GM23338 (cell line): ENCODE results near the gene KANK4. TPM values are rescaled to one million over a fixed set of nuclear protein-coding genes. Genes with fewer than 3 reads are reported as not detected.
A peak's percentile ranks its signal among the peaks of the same experiment; 100 is the strongest.

Experiments
- ATAC-seq: fragments of 200-7000 bp; cut with Tn5 transposase; 3 replicates; pipeline ENCODE4 v1.9.1; 2020
- DNase-seq: peaks from one replicate; pipeline ENCODE4 v3.0.0-alpha.2; 2015; ENCODE audit warnings: low spot score
- H2AFZ ChIP-seq: fragments of 200-600 bp; sonication (generic); 2 replicates; pipeline ENCODE4 v1.8.0; 2016; ENCODE audit warnings: antibody characterized with exemption, mild to moderate bottlenecking, moderate library complexity
- H3F3A ChIP-seq: fragments of 200-600 bp; sonication (generic); replicated peaks from 2 replicates; pipeline ENCODE4 v1.8.0; 2017; ENCODE audit warnings: antibody characterized with exemption, mixed run types, low read depth
- H3K27ac ChIP-seq: fragments of 200-600 bp; sonication (generic); 2 replicates; pipeline ENCODE4 v1.6.1; 2016; ENCODE audit warnings: low read depth
- H3K27me3 ChIP-seq: fragments of 200-600 bp; sonication (generic); 2 replicates; pipeline ENCODE4 v1.8.0; 2016; ENCODE audit warnings: mild to moderate bottlenecking, mixed run types, moderate library complexity; ENCODE audit not compliant: insufficient read depth
- H3K36me3 ChIP-seq: fragments of 200-600 bp; sonication (generic); 2 replicates; pipeline ENCODE4 v1.8.0; 2016; ENCODE audit warnings: mild to moderate bottlenecking; ENCODE audit not compliant: insufficient read depth
- H3K4me1 ChIP-seq: fragments of 200-600 bp; sonication (generic); 2 replicates; pipeline ENCODE4 v1.8.0; 2016; ENCODE audit warnings: mild to moderate bottlenecking, moderate library complexity; ENCODE audit not compliant: insufficient read depth
- H3K4me2 ChIP-seq: fragments of 200-600 bp; sonication (generic); 2 replicates; pipeline ENCODE4 v1.7.1; 2017; ENCODE audit warnings: mixed run types
- H3K4me3 ChIP-seq: fragments of 200-600 bp; sonication (generic); 2 replicates; pipeline ENCODE4 v1.6.1; 2016; ENCODE audit warnings: mixed run types
- H3K79me2 ChIP-seq: fragments of 200-600 bp; sonication (generic); replicated peaks from 2 replicates; pipeline ENCODE4 v1.8.0; 2017; ENCODE audit warnings: mild to moderate bottlenecking; ENCODE audit not compliant: insufficient read depth
- H3K9me2 ChIP-seq: fragments of 200-600 bp; sonication (generic); 2 replicates; pipeline ENCODE4 v1.8.0; 2017; ENCODE audit not compliant: insufficient read depth
- H4K20me1 ChIP-seq: fragments of 200-600 bp; sonication (generic); replicated peaks from 2 replicates; pipeline ENCODE4 v1.8.0; 2017; ENCODE audit warnings: mild to moderate bottlenecking; ENCODE audit not compliant: insufficient read depth
- H3K27ac Mint-ChIP-seq: 2 replicates; pipeline ENCODE4 v1.8.0; 2020; ENCODE audit warnings: inconsistent platforms, mild to moderate bottlenecking, moderate library complexity, mixed read lengths
- H3K27me3 Mint-ChIP-seq: 3 replicates; pipeline ENCODE4 v1.8.0; 2022; ENCODE audit warnings: low read depth, mild to moderate bottlenecking, moderate library complexity, mixed read lengths, inconsistent platforms; ENCODE audit not compliant: insufficient read depth, poor library complexity
- H3K36me3 Mint-ChIP-seq: 3 replicates; pipeline ENCODE4 v1.8.0; 2021; ENCODE audit warnings: low read depth, mild to moderate bottlenecking, inconsistent platforms, moderate library complexity, mixed read lengths
- H3K4me1 Mint-ChIP-seq: 3 replicates; pipeline ENCODE4 v1.8.0; 2020; ENCODE audit warnings: mild to moderate bottlenecking, inconsistent platforms, mixed read lengths
- H3K4me3 Mint-ChIP-seq: 3 replicates; pipeline ENCODE4 v1.8.0; 2021; ENCODE audit warnings: moderate library complexity, mild to moderate bottlenecking, inconsistent platforms, mixed read lengths
- H3K9me3 Mint-ChIP-seq: 3 replicates; pipeline ENCODE4 v1.8.0; 2020; ENCODE audit warnings: moderate library complexity, mild to moderate bottlenecking, inconsistent platforms, mixed read lengths
- JUNB ChIP-seq: IDR thresholded peaks from one replicate; pipeline ENCODE4 v1.6.1; 2016; ENCODE audit warnings: antibody characterized with exemption; ENCODE audit not compliant: unreplicated experiment
- NANOG ChIP-seq: IDR thresholded peaks from 2 replicates; pipeline ENCODE4 v1.6.1; 2016; ENCODE audit warnings: antibody characterized with exemption, borderline replicate concordance
- POLR2AphosphoS5 ChIP-seq: IDR thresholded peaks from 2 replicates; pipeline ENCODE4 v1.6.1; 2016; ENCODE audit warnings: antibody characterized with exemption, low read depth
- STAT1 ChIP-seq: IDR thresholded peaks from one replicate; pipeline ENCODE4 v1.6.1; 2016; ENCODE audit warnings: antibody characterized with exemption; ENCODE audit not compliant: unreplicated experiment
- ZNF114 ChIP-seq: fragments of 250-450 bp; sonication (Bioruptor Pico); IDR thresholded peaks from 2 replicates; pipeline ENCODE4 v1.5.0; 2020; ENCODE audit warnings: mild to moderate bottlenecking, moderate library complexity
- ZNF331 ChIP-seq: fragments of 250-450 bp; sonication (Bioruptor Pico); IDR thresholded peaks from 2 replicates; pipeline ENCODE4 v1.5.0; 2020; ENCODE audit warnings: low read depth, mild to moderate bottlenecking, moderate library complexity
- polyA plus RNA-seq: library from polyadenylated mRNA; unstranded; fragments of >200 nt; fragmentation: Nextera tagmentation; extraction: Ambion mirVana; gene quantifications from 2 replicates; pipeline ENCODE4 v1.2.1, GENCODE V29; 2016
- total RNA-seq: library from RNA; depleted of rRNA; stranded (reverse); fragments of >200 nt; shearing (Covaris generic); gene quantifications from 2 replicates; pipeline ENCODE4 v1.2.3, GENCODE V29; 2014
- TF ChIP-seq, protein P1 (sequence below), 2 experiments: fragments of 200-600 bp in 1 of 2; sonication (generic) in 1 of 2; conservative IDR thresholded peaks; 2 replicates each; pipeline versions ENCODE4 v1.5.1 to v1.6.1; 2016 to 2017; ENCODE audit warnings: antibody characterized with exemption in 2 of 2, low read depth in 2 of 2, mild to moderate bottlenecking in 2 of 2, moderate library complexity in 1 of 2
- TF ChIP-seq, protein P2 (sequence below): fragments of 250-450 bp; sonication (Bioruptor Pico); IDR thresholded peaks from 2 replicates; pipeline ENCODE4 v1.5.0; 2020; ENCODE audit warnings: mild to moderate bottlenecking, moderate library complexity
- TF ChIP-seq, protein P3 (sequence below): IDR thresholded peaks from one replicate; pipeline ENCODE4 v1.6.1; 2018; ENCODE audit warnings: antibody characterized with exemption; ENCODE audit not compliant: unreplicated experiment
- TF ChIP-seq, protein P4 (sequence below): IDR thresholded peaks from 2 replicates; pipeline ENCODE4 v1.6.1; 2016; ENCODE audit warnings: antibody characterized with exemption

KANK4 gene
- total and polyA plus RNA-seq, 2 experiments from 2014 or later, result 0.31 to 0.42 TPM

DNA sequence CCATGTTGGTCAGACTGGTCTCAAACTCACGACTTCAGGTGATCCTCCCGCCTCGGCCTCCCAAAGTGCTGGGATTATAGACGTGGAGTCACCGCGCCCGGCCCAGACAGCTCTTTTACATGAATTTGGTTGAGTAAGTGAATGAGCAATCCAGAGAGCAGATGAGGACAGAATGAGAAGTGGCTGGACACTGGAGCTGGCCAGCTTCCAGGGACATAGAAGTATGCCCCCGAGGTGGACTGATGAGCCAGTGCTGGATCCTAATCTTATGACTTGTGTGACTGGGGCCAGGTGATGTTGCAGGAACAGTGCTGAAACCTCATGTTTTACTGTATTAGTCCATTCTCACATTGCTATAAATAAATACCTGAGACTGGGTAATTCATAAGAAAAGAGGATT is 35.9 kb upstream of the KANK4 start:
- H3K79me2 ChIP-seq, result no peaks in the 10 kb centered on the region
- Mint-ChIP-seq H3K36me3 (no peaks in the 10 kb centered on the region), H3K27me3 (peaks cover 7% of the 10 kb centered on the region), H3K27ac (no peak overlapping the region), H3K4me3 (no peak overlapping the region), H3K9me3 (no peaks in the 10 kb centered on the region), H3K4me1 (0 out of 3 replicates have a peak, but pooled peaks cover 2% of the 10 kb centered on the region)
- no peak overlapping the region for H3K4me2 ChIP-seq
- no peak overlapping the region for H3K4me3 ChIP-seq
- H3K4me1 ChIP-seq, result no peaks in the 10 kb centered on the region
- H3K27me3 ChIP-seq, result no peaks in the 10 kb centered on the region
- ATAC-seq, result no peak
- no peaks in the 10 kb centered on the region for H4K20me1 ChIP-seq
- no peaks in the 10 kb centered on the region for H3K36me3 ChIP-seq
- no peak overlapping the region for H2AFZ ChIP-seq
- no peak overlapping the region for H3K27ac ChIP-seq
- no peak for DNase-seq
- H3K9me2 ChIP-seq, result no peaks in the 10 kb centered on the region
- H3F3A ChIP-seq, result no peaks in the 10 kb centered on the region
- no peak for TF ChIP-seq NANOG
- no peak for TF ChIP-seq JUNB
- TF ChIP-seq, protein P1, sequence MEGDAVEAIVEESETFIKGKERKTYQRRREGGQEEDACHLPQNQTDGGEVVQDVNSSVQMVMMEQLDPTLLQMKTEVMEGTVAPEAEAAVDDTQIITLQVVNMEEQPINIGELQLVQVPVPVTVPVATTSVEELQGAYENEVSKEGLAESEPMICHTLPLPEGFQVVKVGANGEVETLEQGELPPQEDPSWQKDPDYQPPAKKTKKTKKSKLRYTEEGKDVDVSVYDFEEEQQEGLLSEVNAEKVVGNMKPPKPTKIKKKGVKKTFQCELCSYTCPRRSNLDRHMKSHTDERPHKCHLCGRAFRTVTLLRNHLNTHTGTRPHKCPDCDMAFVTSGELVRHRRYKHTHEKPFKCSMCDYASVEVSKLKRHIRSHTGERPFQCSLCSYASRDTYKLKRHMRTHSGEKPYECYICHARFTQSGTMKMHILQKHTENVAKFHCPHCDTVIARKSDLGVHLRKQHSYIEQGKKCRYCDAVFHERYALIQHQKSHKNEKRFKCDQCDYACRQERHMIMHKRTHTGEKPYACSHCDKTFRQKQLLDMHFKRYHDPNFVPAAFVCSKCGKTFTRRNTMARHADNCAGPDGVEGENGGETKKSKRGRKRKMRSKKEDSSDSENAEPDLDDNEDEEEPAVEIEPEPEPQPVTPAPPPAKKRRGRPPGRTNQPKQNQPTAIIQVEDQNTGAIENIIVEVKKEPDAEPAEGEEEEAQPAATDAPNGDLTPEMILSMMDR (conservative IDR thresholded peaks at IDR 0.05; ENCODE audit: low read depth in 2 of 2), result no peak

DNA sequence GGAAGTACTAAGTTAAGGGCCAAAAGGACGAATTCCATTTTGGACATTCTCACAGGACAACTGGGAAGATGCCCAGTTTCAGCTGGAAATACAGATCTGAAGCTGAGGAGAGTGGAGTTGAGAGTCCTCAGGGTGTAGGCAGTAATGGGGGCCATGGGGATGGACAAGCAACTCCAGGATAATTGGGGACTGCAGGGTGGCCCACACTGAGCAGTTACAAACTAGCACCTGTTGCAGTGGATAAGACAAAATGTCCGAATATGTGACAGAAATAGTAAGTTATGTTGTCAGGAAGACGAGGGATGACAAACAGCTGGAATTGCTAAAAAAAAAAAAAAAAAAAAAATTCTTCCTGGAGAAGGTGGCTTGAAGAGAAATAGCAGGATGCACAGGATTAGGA is 34.6 kb upstream of the KANK4 start:
- Histone ChIP-seq H3K4me3 (no peak overlapping the region), H3F3A (no peaks in the 10 kb centered on the region), H3K27me3 (no peaks in the 10 kb centered on the region), H3K27ac (no peak overlapping the region), H3K4me2 (no peak overlapping the region), H2AFZ (peak overlapping the region; percentile 52; the same call in 1 of the 2 replicates), H3K9me2 (no peaks in the 10 kb centered on the region), H3K4me1 (0 out of 2 replicates have a peak, but pooled peaks cover 2% of the 10 kb centered on the region), H3K36me3 (no peaks in the 10 kb centered on the region), H3K79me2 (no peaks in the 10 kb centered on the region), H4K20me1 (no peaks in the 10 kb centered on the region)
- ATAC-seq, result no peak
- Mint-ChIP-seq H3K4me1 (no peaks in the 10 kb centered on the region), H3K4me3 (no peak overlapping the region), H3K36me3 (no peaks in the 10 kb centered on the region), H3K27ac (no peak overlapping the region), H3K9me3 (no peaks in the 10 kb centered on the region), H3K27me3 (peaks cover 9% of the 10 kb centered on the region)
- DNase-seq, result no peak
- TF ChIP-seq ZNF114 (CRISPR knock-in tag), result no peak
- TF ChIP-seq ZNF331 (CRISPR knock-in tag), result no peak
- TF ChIP-seq, protein P2, sequence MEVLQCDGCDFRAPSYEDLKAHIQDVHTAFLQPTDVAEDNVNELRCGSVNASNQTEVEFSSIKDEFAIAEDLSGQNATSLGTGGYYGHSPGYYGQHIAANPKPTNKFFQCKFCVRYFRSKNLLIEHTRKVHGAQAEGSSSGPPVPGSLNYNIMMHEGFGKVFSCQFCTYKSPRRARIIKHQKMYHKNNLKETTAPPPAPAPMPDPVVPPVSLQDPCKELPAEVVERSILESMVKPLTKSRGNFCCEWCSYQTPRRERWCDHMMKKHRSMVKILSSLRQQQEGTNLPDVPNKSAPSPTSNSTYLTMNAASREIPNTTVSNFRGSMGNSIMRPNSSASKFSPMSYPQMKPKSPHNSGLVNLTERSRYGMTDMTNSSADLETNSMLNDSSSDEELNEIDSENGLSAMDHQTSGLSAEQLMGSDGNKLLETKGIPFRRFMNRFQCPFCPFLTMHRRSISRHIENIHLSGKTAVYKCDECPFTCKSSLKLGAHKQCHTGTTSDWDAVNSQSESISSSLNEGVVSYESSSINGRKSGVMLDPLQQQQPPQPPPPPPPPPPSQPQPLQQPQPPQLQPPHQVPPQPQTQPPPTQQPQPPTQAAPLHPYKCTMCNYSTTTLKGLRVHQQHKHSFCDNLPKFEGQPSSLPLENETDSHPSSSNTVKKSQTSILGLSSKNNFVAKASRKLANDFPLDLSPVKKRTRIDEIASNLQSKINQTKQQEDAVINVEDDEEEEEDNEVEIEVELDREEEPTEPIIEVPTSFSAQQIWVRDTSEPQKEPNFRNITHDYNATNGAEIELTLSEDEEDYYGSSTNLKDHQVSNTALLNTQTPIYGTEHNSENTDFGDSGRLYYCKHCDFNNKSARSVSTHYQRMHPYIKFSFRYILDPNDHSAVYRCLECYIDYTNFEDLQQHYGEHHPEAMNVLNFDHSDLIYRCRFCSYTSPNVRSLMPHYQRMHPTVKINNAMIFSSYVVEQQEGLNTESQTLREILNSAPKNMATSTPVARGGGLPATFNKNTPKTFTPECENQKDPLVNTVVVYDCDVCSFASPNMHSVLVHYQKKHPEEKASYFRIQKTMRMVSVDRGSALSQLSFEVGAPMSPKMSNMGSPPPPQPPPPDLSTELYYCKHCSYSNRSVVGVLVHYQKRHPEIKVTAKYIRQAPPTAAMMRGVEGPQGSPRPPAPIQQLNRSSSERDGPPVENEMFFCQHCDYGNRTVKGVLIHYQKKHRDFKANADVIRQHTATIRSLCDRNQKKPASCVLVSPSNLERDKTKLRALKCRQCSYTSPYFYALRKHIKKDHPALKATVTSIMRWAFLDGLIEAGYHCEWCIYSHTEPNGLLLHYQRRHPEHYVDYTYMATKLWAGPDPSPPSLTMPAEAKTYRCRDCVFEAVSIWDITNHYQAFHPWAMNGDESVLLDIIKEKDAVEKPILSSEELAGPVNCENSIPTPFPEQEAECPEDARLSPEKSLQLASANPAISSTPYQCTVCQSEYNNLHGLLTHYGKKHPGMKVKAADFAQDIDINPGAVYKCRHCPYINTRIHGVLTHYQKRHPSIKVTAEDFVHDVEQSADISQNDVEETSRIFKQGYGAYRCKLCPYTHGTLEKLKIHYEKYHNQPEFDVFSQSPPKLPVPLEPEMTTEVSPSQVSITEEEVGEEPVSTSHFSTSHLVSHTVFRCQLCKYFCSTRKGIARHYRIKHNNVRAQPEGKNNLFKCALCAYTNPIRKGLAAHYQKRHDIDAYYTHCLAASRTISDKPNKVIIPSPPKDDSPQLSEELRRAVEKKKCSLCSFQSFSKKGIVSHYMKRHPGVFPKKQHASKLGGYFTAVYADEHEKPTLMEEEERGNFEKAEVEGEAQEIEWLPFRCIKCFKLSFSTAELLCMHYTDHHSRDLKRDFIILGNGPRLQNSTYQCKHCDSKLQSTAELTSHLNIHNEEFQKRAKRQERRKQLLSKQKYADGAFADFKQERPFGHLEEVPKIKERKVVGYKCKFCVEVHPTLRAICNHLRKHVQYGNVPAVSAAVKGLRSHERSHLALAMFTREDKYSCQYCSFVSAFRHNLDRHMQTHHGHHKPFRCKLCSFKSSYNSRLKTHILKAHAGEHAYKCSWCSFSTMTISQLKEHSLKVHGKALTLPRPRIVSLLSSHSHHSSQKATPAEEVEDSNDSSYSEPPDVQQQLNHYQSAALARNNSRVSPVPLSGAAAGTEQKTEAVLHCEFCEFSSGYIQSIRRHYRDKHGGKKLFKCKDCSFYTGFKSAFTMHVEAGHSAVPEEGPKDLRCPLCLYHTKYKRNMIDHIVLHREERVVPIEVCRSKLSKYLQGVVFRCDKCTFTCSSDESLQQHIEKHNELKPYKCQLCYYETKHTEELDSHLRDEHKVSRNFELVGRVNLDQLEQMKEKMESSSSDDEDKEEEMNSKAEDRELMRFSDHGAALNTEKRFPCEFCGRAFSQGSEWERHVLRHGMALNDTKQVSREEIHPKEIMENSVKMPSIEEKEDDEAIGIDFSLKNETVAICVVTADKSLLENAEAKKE, result no peak
- TF ChIP-seq, protein P3, sequence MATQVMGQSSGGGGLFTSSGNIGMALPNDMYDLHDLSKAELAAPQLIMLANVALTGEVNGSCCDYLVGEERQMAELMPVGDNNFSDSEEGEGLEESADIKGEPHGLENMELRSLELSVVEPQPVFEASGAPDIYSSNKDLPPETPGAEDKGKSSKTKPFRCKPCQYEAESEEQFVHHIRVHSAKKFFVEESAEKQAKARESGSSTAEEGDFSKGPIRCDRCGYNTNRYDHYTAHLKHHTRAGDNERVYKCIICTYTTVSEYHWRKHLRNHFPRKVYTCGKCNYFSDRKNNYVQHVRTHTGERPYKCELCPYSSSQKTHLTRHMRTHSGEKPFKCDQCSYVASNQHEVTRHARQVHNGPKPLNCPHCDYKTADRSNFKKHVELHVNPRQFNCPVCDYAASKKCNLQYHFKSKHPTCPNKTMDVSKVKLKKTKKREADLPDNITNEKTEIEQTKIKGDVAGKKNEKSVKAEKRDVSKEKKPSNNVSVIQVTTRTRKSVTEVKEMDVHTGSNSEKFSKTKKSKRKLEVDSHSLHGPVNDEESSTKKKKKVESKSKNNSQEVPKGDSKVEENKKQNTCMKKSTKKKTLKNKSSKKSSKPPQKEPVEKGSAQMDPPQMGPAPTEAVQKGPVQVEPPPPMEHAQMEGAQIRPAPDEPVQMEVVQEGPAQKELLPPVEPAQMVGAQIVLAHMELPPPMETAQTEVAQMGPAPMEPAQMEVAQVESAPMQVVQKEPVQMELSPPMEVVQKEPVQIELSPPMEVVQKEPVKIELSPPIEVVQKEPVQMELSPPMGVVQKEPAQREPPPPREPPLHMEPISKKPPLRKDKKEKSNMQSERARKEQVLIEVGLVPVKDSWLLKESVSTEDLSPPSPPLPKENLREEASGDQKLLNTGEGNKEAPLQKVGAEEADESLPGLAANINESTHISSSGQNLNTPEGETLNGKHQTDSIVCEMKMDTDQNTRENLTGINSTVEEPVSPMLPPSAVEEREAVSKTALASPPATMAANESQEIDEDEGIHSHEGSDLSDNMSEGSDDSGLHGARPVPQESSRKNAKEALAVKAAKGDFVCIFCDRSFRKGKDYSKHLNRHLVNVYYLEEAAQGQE, result no peak
- TF ChIP-seq JUNB, result no peak
- no peak for TF ChIP-seq STAT1
- TF ChIP-seq, protein P4, sequence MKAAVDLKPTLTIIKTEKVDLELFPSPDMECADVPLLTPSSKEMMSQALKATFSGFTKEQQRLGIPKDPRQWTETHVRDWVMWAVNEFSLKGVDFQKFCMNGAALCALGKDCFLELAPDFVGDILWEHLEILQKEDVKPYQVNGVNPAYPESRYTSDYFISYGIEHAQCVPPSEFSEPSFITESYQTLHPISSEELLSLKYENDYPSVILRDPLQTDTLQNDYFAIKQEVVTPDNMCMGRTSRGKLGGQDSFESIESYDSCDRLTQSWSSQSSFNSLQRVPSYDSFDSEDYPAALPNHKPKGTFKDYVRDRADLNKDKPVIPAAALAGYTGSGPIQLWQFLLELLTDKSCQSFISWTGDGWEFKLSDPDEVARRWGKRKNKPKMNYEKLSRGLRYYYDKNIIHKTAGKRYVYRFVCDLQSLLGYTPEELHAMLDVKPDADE, result no peak
- TF ChIP-seq POLR2AphosphoS5, result no peak
